Measurements from ENCODE around the gene FSTL5. TPM values are rescaled to one million over a fixed set of nuclear protein-coding genes. Genes with fewer than 3 reads are reported as not detected.
"Not testable (repeated sequence)": the region's sequence is repeated elsewhere in the genome, so short reads cannot be mapped to it uniquely, and the experiment has no call there.

Gene FSTL5
- total RNA-seq, result not detected

DNA sequence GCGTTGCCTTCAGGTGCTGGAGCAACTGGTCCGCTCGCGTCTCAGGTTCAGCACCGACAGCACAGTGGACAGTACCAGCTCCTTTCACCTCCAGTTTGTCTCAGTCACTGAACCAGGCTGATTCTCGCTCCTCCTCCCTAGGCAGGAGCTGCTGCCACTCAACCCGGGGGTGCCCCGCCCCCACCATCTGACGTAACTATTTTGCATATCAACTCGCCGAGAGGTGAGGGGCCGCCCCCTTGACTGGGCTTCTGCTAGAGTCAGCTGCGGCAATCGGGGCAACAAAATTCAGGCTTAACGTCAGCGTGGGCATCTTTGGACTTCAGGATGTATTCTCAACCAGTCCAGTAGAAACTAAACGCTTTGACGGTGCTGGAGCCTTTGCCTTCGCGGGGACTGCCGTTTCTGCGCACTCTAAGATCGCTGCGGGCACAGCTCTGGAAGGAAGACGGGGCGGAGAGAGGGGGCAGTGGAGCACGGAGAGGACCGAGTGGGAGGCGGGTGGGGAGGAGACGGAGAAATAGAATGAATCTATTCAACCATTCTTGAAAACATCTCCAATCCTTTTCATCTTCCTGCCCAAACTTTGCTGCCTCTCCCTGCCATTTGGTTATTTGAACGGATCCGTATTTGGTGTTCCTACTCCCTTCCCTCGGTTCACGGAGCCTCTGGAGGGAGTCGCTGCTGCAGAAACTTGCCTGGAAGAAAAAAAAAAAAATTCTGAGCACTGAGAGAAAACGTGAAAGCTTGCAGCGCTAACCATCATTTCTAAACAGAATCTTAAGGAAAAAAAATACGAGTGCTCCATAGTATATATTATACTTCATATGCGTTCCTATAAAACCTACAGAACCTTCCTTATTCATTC, at the start of gene FSTL5:
TSS of gene FSTL5 (minus strand) at position 109 of the 868 bp plus-strand sequence. CDS start 52,604 bp downstream, outside the sequence.
- peak within 1 kb of the TSS; percentile 56 for H3K4me3 Mint-ChIP-seq

DNA sequence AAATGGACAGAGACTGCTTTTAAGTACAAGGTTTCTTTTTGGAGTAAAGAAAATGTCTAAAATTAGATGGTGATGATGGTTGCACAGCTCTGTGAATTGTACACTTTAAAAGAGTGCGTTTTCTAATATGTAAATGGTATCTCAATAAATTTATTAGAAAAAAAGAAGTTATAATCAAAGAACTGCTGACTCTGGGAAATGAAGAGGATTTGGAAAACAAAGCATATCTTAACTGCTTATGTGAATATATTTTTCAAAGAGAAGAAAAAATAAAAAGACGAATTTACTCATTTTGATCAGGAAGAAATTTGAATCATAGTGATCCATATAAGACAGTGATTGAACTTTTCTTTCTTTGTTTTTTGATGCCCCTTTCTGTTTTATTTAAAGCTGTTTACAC, 45.9 kb upstream of the FSTL5 start:
- no peak overlapping the region for H3K4me3 Mint-ChIP-seq
- POLR2A ChIA-PET, result no interaction called here
- CTCF ChIA-PET, result no interaction called here
- no peaks in the 10 kb centered on the region for H3K36me3 Mint-ChIP-seq (ENCODE audit: low read depth)
- H3K27me3 Mint-ChIP-seq, result no peaks in the 10 kb centered on the region
- no peak overlapping the region for H3K27ac Mint-ChIP-seq
- no peaks in the 10 kb centered on the region for H3K4me1 Mint-ChIP-seq
- no peaks in the 10 kb centered on the region for H3K9me3 Mint-ChIP-seq
- no peak for DNase-seq

More for the DNA sequence above, at the start of gene FSTL5:
- ChIA-PET POLR2A (no interaction called here), CTCF (no interaction called here)
- Mint-ChIP-seq H3K27me3 (peaks cover 2% of the 10 kb centered on the region), H3K27ac (no peak within 1 kb of the TSS), H3K36me3 (ENCODE audit: low read depth) (no peaks in the 10 kb centered on the region), H3K4me1 (peaks cover 2% of the 10 kb centered on the region), H3K9me3 (no peaks in the 10 kb centered on the region)
- DNase-seq, result peak; percentile 39

DNA sequence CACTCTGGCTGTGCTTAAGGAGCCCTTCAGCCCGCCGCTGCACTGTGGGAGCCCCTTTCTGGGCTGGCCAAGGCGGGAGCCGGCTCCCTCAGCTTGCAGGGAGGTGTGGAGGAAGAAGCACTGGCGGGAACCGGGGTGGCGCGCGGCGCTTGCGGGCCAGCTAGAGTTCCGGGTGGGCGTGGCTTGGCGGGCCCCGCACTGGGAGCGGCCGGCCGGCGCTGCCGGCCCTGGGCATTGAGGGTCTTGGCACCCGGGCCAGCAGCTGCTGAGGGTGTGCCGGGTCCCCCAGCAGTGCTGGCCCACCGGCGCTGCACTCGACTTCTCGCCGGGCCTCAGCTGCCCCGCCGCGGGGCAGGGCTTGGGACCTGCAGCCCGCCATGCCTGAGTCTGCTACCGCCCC, 39.7 kb upstream of the FSTL5 start:
- H3K9me3 Mint-ChIP-seq; H3K4me1 Mint-ChIP-seq; CTCF ChIA-PET; POLR2A ChIA-PET; DNase-seq; H3K27me3 Mint-ChIP-seq; H3K36me3 Mint-ChIP-seq (ENCODE audit: low read depth); H3K27ac Mint-ChIP-seq; H3K4me3 Mint-ChIP-seq: not testable (repeated sequence)

DNA sequence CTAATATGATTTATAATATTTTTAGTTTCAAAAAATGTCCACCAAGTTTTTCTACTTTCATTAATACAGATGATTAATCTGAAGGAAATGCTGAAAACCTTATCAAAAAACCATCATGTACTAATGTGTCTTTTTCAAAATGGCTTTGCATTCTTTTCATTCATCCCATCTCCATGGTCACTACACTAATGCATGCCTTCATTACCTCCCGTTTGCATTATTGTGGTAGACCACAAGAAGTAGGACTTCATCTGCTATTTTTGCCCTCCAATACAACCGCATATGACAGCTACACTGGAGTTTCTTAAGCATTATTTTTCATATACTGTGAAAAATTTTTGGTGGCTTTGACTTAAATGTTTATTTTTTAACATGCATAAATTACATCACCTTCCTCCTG, 37.9 kb upstream of the FSTL5 start:
- H3K36me3 Mint-ChIP-seq (ENCODE audit: low read depth), result no peaks in the 10 kb centered on the region
- ChIA-PET CTCF (no interaction called here), POLR2A (no interaction called here)
- H3K27ac Mint-ChIP-seq, result no peak overlapping the region
- H3K9me3 Mint-ChIP-seq, result peaks cover 2% of the 10 kb centered on the region
- no peak for DNase-seq
- H3K27me3 Mint-ChIP-seq, result no peaks in the 10 kb centered on the region
- H3K4me1 Mint-ChIP-seq, result no peaks in the 10 kb centered on the region
- no peak overlapping the region for H3K4me3 Mint-ChIP-seq

GRCh38 chr4:162170509-162170908, 6.7 kb upstream of the FSTL5 start:
- Mint-ChIP-seq H3K27me3 (no peaks in the 10 kb centered on the region), H3K4me1 (no peaks in the 10 kb centered on the region)
- POLR2A ChIA-PET, result no interaction called here

GRCh38 chr4:162164906-162165510, 1.2 kb upstream of the FSTL5 start:
- ChIA-PET CTCF (no interaction called here), POLR2A (no interaction called here)
- H3K4me1 Mint-ChIP-seq, result peaks cover 2% of the 10 kb centered on the region
- H3K27ac Mint-ChIP-seq, result no peak overlapping the region
- H3K4me3 Mint-ChIP-seq, result no peak overlapping the region
- H3K9me3 Mint-ChIP-seq, result no peaks in the 10 kb centered on the region
- H3K27me3 Mint-ChIP-seq, result peaks cover 2% of the 10 kb centered on the region
- DNase-seq, result no peak
- H3K36me3 Mint-ChIP-seq (ENCODE audit: low read depth), result no peaks in the 10 kb centered on the region

More at GRCh38 chr4:162170509-162170908, 6.7 kb upstream of the FSTL5 start:
- Mint-ChIP-seq H3K4me3 (no peak overlapping the region), H3K36me3 (ENCODE audit: low read depth) (no peaks in the 10 kb centered on the region), H3K9me3 (no peaks in the 10 kb centered on the region), H3K27ac (no peak overlapping the region)
- DNase-seq, result no peak
- CTCF ChIA-PET, result no interaction called here

GRCh38 chr4:162162672-162163071, 1.1 kb downstream of the FSTL5 start:
- peaks cover 2% of the 10 kb centered on the region for H3K27me3 Mint-ChIP-seq
- no peak overlapping the region for H3K4me3 Mint-ChIP-seq
- H3K4me1 Mint-ChIP-seq, result peaks cover 2% of the 10 kb centered on the region
- DNase-seq, result no peak
- H3K27ac Mint-ChIP-seq, result no peak overlapping the region
- H3K36me3 Mint-ChIP-seq (ENCODE audit: low read depth), result no peaks in the 10 kb centered on the region
- H3K9me3 Mint-ChIP-seq, result no peaks in the 10 kb centered on the region
- ChIA-PET POLR2A (no interaction called here), CTCF (no interaction called here)

DNA sequence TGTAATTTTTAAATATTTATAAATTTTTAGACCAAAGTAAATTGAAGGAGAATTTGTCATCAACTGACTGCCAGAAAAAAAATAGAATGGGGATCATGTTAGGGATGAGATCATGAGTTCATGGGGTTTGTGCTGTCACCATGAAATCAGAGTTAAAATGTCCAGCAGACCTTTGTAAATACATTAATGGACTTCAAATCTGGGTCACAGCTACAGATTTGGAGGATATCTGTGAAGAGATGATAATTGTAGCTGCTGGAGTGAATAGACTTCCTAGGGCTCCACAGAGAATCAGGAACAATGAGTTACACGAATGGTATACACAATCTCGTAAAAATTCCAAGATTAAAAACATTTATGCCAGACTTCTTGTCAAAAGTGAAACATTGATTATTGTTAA, 6.6 kb downstream of the FSTL5 start:
- H3K4me1 Mint-ChIP-seq, result no peaks in the 10 kb centered on the region
- POLR2A ChIA-PET, result no interaction called here
- H3K27ac Mint-ChIP-seq, result no peak overlapping the region
- DNase-seq, result no peak
- no peak overlapping the region for H3K4me3 Mint-ChIP-seq
- CTCF ChIA-PET, result no interaction called here
- H3K27me3 Mint-ChIP-seq, result no peaks in the 10 kb centered on the region
- no peaks in the 10 kb centered on the region for H3K36me3 Mint-ChIP-seq (ENCODE audit: low read depth)
- H3K9me3 Mint-ChIP-seq, result no peaks in the 10 kb centered on the region

GRCh38 chr4:162154862-162155540, 8.8 kb downstream of the FSTL5 start:
- no peak for DNase-seq
- Mint-ChIP-seq H3K9me3 (no peaks in the 10 kb centered on the region), H3K27me3 (no peaks in the 10 kb centered on the region), H3K4me3 (no peak overlapping the region), H3K36me3 (ENCODE audit: low read depth) (no peaks in the 10 kb centered on the region), H3K27ac (no peak overlapping the region), H3K4me1 (no peaks in the 10 kb centered on the region)
- POLR2A ChIA-PET, result no interaction called here
- CTCF ChIA-PET, result no interaction called here

- DNase-seq, result no peak
- no peaks in the 10 kb centered on the region for H3K36me3 Mint-ChIP-seq (ENCODE audit: low read depth)
- no peak overlapping the region for H3K27ac Mint-ChIP-seq
- CTCF ChIA-PET, result no interaction called here
- no peaks in the 10 kb centered on the region for H3K4me1 Mint-ChIP-seq
- H3K27me3 Mint-ChIP-seq, result no peaks in the 10 kb centered on the region
- H3K9me3 Mint-ChIP-seq, result peaks cover 1% of the 10 kb centered on the region
- POLR2A ChIA-PET, result no interaction called here
- H3K4me3 Mint-ChIP-seq, result no peak overlapping the region
Measured at GRCh38 chr4:162151850-162152249, 11.9 kb downstream of the FSTL5 start.

GRCh38 chr4:162151386-162151785, 12.4 kb downstream of the FSTL5 start:
- no peaks in the 10 kb centered on the region for H3K4me1 Mint-ChIP-seq
- H3K27ac Mint-ChIP-seq, result no peak overlapping the region
- POLR2A ChIA-PET, result no interaction called here
- H3K36me3 Mint-ChIP-seq (ENCODE audit: low read depth), result no peaks in the 10 kb centered on the region
- no peak for DNase-seq
- CTCF ChIA-PET, result no interaction called here
- no peak overlapping the region for H3K4me3 Mint-ChIP-seq
- H3K27me3 Mint-ChIP-seq, result no peaks in the 10 kb centered on the region
- peaks cover 1% of the 10 kb centered on the region for H3K9me3 Mint-ChIP-seq

- no peaks in the 10 kb centered on the region for H3K27me3 Mint-ChIP-seq
- CTCF ChIA-PET, result no interaction called here
- POLR2A ChIA-PET, result no interaction called here
- no peak for DNase-seq
- H3K4me3 Mint-ChIP-seq, result no peak overlapping the region
- no peaks in the 10 kb centered on the region for H3K4me1 Mint-ChIP-seq
- H3K27ac Mint-ChIP-seq, result no peak overlapping the region
- no peaks in the 10 kb centered on the region for H3K36me3 Mint-ChIP-seq (ENCODE audit: low read depth)
- peaks cover 1% of the 10 kb centered on the region for H3K9me3 Mint-ChIP-seq
Measured at GRCh38 chr4:162149644-162150043, 14.2 kb downstream of the FSTL5 start.

DNA sequence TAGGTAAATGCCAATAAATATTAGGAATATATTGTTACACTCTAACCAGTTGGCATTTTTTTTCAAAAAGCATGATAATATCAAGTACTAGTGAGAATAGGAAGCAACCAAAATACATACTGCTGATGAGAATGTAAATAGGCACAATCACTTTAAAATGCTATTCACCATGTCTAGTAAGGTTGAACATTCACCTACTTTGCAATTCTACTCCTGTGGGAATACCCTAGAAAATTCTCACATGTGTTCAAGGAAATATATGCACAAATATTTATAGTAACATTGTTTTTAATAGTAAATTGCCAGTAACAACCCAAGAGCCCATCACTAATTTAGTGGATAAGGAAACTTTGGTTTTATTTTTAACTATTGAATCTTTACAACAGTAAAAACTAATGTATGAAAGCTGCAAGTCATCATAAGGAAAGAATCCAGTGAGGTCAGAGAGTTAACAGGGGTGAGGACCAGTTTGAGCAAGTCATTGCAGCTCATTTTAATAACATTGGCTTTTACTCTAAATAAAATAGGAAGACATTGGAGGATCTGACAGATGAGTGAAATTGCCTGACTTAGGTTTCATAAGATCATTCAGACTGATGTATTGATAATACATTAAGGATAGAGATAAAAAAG, 23.6 kb downstream of the FSTL5 start:
- Mint-ChIP-seq H3K27ac (no peak overlapping the region), H3K27me3 (no peaks in the 10 kb centered on the region), H3K9me3 (no peaks in the 10 kb centered on the region), H3K4me3 (no peak overlapping the region), H3K36me3 (ENCODE audit: low read depth) (no peaks in the 10 kb centered on the region), H3K4me1 (no peaks in the 10 kb centered on the region)
- POLR2A ChIA-PET, result no interaction called here
- CTCF ChIA-PET, result no interaction called here
- no peak for DNase-seq

Measured in activated CD4-positive, alpha-beta T cell treated with anti-CD3 and anti-CD28 coated beads, Interleukin-2, amount 10 ng/mL, durations not matched to agents 7 days and 5 days (primary cell).